WI38 (cell line): Measurements from ENCODE around the gene THBS1.
A peak's percentile ranks its signal among the peaks of the same experiment; 100 is the strongest.

Experiments used
- H3K4me3 ChIP-seq: 2 replicates; pipeline ENCODE4 v1.5.1; 2011; ENCODE audit warnings: low read depth, mild to moderate bottlenecking, control low read depth, low read length
- TF ChIP-seq, protein P1 (sequence below): IDR thresholded peaks from 2 replicates; pipeline ENCODE4 v1.5.1; 2012; ENCODE audit warnings: low read depth, mild to moderate bottlenecking, control low read depth, low read length

The THBS1 gene

DNA sequence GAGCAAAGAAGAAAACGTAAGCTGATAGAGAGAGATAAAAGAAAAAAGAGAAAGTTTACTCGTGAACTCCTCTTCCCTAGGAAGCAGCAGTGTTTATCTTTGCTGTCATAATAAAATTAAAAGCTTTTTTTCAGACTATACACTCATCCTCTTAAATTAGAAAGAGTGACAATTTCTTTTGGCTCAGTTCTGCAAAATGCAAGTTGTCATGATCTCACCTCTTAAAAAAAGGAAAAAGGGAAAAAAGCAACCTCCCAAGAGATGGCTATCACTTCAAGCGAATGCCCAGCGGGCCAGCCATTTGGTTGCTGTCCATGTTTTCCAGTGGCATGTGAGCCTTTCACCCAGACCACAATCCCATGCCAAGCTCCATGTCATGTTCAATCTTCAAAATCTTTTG lies 7.0 kb upstream of the THBS1 start:
- TF ChIP-seq, protein P1, sequence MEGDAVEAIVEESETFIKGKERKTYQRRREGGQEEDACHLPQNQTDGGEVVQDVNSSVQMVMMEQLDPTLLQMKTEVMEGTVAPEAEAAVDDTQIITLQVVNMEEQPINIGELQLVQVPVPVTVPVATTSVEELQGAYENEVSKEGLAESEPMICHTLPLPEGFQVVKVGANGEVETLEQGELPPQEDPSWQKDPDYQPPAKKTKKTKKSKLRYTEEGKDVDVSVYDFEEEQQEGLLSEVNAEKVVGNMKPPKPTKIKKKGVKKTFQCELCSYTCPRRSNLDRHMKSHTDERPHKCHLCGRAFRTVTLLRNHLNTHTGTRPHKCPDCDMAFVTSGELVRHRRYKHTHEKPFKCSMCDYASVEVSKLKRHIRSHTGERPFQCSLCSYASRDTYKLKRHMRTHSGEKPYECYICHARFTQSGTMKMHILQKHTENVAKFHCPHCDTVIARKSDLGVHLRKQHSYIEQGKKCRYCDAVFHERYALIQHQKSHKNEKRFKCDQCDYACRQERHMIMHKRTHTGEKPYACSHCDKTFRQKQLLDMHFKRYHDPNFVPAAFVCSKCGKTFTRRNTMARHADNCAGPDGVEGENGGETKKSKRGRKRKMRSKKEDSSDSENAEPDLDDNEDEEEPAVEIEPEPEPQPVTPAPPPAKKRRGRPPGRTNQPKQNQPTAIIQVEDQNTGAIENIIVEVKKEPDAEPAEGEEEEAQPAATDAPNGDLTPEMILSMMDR, result no peak
- H3K4me3 ChIP-seq, result no peak overlapping the region

DNA sequence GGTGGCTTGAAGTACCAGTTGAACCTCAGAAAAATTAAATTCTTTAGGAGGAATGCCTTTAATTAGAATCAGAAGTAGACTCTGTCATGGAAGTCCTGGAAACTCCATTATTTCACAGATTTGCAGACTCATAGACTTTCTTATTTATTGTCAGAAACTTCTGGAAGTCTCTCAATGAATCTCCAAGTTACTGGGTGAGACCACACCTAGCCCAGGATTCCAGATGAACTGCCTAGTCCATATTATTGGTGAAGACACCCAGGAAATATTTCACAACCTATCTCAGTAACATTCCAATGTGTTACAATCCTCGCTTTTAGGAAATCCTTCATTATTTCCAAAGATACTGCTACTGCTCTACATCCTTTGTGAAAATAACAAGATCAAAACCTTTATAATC lies 6.5 kb upstream of the THBS1 start:
- H3K4me3 ChIP-seq, result no peak overlapping the region
- TF ChIP-seq, protein P1, result no peak

DNA sequence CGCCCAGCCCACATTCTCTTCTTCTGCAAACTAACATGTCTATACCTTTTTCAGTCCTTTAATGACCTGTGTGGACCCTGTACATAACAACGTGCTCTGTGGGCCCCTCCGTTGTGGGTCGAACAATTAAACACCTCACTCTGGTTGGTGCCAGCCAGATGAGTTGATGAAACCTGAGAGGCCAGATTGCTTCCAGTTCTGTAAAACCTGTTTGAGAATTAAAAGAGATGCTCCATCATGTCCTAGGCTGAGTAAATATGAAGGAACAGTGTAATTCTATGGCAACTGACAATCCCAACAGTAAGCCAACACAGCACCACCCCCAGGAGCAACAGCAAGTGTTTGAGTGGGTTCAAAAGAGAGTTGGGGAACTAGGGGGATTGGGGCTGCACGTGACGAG lies 5.7 kb upstream of the THBS1 start:
- TF ChIP-seq, protein P1, result no peak
- H3K4me3 ChIP-seq, result no peak overlapping the region

DNA sequence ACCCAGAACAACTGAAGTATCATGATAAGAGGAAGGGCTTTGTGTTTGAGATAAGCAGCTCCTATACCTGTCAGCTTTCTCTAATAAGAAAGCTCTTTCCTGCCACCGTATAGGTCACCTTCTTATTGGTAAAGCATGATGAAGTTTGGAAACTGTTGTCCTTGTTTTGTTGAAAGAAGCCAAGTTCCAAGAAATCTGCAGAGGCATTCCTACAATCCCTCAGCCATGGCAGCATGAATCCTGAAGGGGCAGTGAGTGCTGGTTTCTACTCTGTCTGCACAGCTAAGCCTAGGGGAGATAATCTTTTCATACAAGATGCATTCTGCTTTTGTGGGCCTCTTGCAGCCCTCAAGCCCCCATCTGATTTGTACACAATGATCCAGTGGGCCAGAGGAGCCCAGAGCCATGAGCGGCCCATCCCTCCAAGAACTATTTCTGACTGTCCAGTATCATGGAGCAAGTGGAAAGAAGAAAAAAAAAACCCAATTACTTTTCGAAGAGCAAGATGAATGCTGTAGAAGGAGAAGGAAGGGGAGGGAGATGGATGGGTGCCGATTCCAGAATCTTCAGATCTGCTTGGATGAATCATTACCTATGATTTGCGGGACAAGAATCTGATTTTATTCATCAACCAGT lies 1.9 kb upstream of the THBS1 start:
- peak overlapping the region; percentile 96 for H3K4me3 ChIP-seq
- TF ChIP-seq, protein P1, result no peak; the same call in 1 of the 2 replicates

DNA sequence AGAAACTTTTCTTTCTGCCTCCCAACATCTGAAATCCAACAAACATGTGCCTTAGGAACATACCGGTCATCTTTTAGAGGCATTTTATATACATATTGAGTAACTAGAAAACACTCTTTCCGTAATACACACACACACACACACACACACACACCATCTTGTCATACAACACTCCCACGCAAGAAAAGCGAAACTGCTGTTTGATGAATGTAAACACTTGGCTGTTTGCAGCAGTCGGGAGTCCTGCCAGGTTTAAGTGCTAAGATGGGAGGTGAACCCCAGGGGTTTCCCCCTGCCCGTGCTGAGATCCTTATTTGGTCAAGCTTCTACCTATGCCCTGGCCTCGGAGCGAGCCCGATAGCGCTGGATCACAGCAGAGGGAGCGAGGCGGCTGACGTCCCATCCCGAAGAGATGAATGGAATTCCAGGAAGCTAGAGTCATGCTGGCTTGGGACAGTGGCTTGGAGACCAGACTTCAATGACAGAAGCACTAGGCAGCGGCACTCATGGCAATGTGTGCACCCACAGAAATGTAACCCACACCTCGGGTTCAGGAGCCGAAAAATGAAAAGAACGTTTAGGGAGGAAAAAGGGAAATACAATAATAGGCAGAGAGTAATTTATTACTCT lies 1.3 kb upstream of the THBS1 start:
- peak overlapping the region; percentile 96 for H3K4me3 ChIP-seq

DNA sequence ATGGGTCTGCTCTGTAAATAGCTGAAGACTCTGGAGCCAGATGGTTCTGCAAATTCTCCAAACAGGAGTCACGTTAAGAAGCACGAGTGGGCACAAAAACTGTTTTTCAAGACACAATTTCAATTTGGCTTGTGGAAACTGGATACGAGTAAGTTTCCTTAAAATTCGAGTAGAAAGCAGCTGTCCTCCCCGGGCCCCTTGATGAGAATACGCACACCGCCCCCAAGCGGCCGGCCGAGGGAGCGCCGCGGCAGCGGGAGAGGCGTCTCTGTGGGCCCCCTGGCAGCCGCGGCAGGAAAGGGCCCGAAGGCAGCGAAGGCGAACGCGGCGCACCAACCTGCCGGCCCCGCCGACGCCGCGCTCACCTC lies 778 bp upstream of the THBS1 start:
- TF ChIP-seq, protein P1, result peak; percentile 94
- peak overlapping the region; percentile 96 for H3K4me3 ChIP-seq

More for the DNA sequence above, 1.3 kb upstream of the THBS1 start:
- TF ChIP-seq, protein P1, result no peak

DNA sequence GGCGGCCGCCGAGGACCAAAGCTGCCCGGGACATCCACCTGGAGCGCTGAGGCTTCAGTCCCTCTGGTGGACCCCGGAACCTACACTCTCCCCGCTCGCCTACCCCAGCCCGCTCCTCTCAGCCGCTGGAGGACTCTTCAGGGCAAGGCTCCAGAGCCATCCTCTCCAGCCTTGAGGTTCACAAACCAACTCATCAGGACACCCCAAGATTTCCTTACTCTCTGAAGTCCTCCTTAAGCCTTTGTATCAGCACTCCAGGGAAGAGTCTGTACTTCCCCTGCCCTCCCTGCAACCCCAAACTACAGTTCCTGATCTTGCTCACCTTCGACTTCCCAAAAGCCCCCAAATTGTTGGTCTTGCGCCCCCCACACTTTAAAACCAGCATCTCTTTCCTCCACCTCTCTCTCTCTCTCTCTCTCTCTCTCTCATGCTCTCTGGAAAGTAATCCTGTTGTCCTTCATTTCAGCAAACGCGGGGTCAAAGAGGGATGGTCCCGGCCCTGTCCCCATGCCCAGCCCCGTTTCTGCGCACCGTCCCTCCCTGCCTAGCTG lies 438 bp downstream of the THBS1 start:
- TF ChIP-seq, protein P1, result no peak
- H3K4me3 ChIP-seq, result peak overlapping the region; percentile 96
